Measurements from ENCODE around the gene KCNH2.

The KCNH2 gene

GRCh38 chr7:150909200-150909995 lies 68.7 kb downstream of the KCNH2 start:
- no peak for TF ChIP-seq CTCF (conservative IDR thresholded peaks at IDR 0.05; ENCODE audit: control insufficient read depth, insufficient read depth, low read depth, low read length)
- no peak overlapping the region for H3K4me3 ChIP-seq (ENCODE audit: control insufficient read depth, low read depth, low read length)
- no peak for DNase-seq (ENCODE audit: low read depth)

GRCh38 chr7:150908173-150908572 lies 69.9 kb downstream of the KCNH2 start:
- no peak for TF ChIP-seq CTCF (conservative IDR thresholded peaks at IDR 0.05; ENCODE audit: control insufficient read depth, insufficient read depth, low read depth, low read length)
- no peak for DNase-seq (ENCODE audit: low read depth)
- no peak overlapping the region for H3K4me3 ChIP-seq (ENCODE audit: control insufficient read depth, low read depth, low read length)

GRCh38 chr7:150904011-150904909 lies 73.9 kb downstream of the KCNH2 start:
- no peak for DNase-seq (ENCODE audit: low read depth)
- H3K4me3 ChIP-seq (ENCODE audit: control insufficient read depth, low read depth, low read length), result no peak overlapping the region
- TF ChIP-seq CTCF (conservative IDR thresholded peaks at IDR 0.05; ENCODE audit: control insufficient read depth, insufficient read depth, low read depth, low read length), result no peak

GRCh38 chr7:150903606-150904005 lies 74.5 kb downstream of the KCNH2 start:
- peak; percentile 40 for DNase-seq (ENCODE audit: low read depth)
- no peak overlapping the region for H3K4me3 ChIP-seq (ENCODE audit: control insufficient read depth, low read depth, low read length)
- TF ChIP-seq CTCF (conservative IDR thresholded peaks at IDR 0.05; ENCODE audit: control insufficient read depth, insufficient read depth, low read depth, low read length), result no peak

- no peak for DNase-seq (ENCODE audit: low read depth)
- no peak for TF ChIP-seq CTCF (conservative IDR thresholded peaks at IDR 0.05; ENCODE audit: control insufficient read depth, insufficient read depth, low read depth, low read length)
- no peak overlapping the region for H3K4me3 ChIP-seq (ENCODE audit: control insufficient read depth, low read depth, low read length)
Observed at GRCh38 chr7:150902078-150903033, 75.8 kb downstream of the KCNH2 start.

All from fibroblast of mammary gland (primary cell).